IgD-negative memory B cell (primary cell): ENCODE measurements around the gene TMEM135. TPM values are rescaled to one million over a fixed set of nuclear protein-coding genes. Genes with fewer than 3 reads are reported as not detected.
A peak's percentile ranks its signal among the peaks of the same experiment; 100 is the strongest.

Experiments used
- H3K27ac Mint-ChIP-seq, 3 donors: one replicate each; pipeline ENCODE4 v1.8.0; 2020 to 2022; ENCODE audit warnings: mild to moderate bottlenecking in 3 of 3, mixed read lengths in 3 of 3, moderate library complexity in 1 of 3
- H3K27me3 Mint-ChIP-seq: one replicate; pipeline ENCODE4 v1.8.0; 2021; ENCODE audit warnings: mixed read lengths
- H3K36me3 Mint-ChIP-seq: one replicate; pipeline ENCODE4 v1.8.0; 2020; ENCODE audit warnings: mild to moderate bottlenecking, mixed read lengths
- H3K4me1 Mint-ChIP-seq, 3 donors: one replicate each; pipeline ENCODE4 v1.8.0; 2020 to 2022; ENCODE audit warnings: mixed read lengths in 3 of 3, mild to moderate bottlenecking in 1 of 3
- H3K4me3 Mint-ChIP-seq, 4 donors: one replicate each; pipeline ENCODE4 v1.8.0; 2020 to 2022; ENCODE audit warnings: mild to moderate bottlenecking in 4 of 4, mixed read lengths in 4 of 4, moderate library complexity in 3 of 4
- H3K9me3 Mint-ChIP-seq, 3 donors: one replicate each; pipeline ENCODE4 v1.8.0; 2020 to 2021; ENCODE audit warnings: mixed read lengths in 3 of 3, mild to moderate bottlenecking in 1 of 3
- polyA plus RNA-seq: library from polyadenylated mRNA; unstranded; fragments of 300-500 nt; fragmentation: Illumina TruSeq; gene quantifications from one replicate; pipeline ENCODE4 v1.2.3, GENCODE V29; 2021

TMEM135 gene
- polyA plus RNA-seq, 1 donor from 2014 or later, result 8.9 TPM

DNA sequence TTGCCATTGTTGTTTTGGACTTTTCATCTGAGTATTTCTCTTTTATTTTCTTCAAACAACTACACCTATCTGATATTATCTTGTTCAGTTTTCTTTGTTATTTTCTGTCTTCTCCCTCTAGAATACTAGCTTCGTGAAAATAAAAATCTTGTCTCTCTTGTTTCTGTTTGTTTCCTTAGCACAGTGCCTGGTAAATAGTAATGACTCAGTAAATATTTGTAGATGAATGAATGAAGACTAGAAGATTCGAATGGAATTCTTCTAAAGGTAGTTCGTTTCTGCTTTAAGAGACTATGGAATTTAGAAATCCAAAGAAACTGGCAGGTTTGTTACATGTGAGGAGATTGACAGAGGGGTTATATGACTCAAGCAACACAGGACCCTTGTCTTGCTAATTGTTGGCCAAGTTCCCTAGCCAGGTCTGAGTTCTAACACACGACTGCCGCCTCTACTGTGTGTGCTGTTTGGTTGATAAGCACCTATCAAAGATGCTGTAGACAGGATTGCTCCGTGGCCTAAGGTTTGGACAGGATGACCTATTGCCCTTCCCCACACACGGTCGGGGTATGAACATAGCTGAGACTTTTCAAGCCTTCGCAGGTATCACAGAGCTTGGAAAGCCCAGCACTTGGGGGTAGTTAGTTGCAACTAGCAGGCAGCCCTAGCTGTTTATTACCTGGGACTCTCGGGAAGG is 831 bp upstream of the TMEM135 start:
- Mint-ChIP-seq H3K4me1 (peaks cover 29 to 35% (median 31%) of the 10 kb centered on the region in 3 donors), H3K27ac (peak overlapping the region; percentile 80 to 88 (median 86)), H3K27me3 (peaks cover 1% of the 10 kb centered on the region), H3K4me3 (peak overlapping the region; percentile 93 to 98 (median 95)), H3K9me3 (no peaks in the 10 kb centered on the region), H3K36me3 (peaks cover 7% of the 10 kb centered on the region)

DNA sequence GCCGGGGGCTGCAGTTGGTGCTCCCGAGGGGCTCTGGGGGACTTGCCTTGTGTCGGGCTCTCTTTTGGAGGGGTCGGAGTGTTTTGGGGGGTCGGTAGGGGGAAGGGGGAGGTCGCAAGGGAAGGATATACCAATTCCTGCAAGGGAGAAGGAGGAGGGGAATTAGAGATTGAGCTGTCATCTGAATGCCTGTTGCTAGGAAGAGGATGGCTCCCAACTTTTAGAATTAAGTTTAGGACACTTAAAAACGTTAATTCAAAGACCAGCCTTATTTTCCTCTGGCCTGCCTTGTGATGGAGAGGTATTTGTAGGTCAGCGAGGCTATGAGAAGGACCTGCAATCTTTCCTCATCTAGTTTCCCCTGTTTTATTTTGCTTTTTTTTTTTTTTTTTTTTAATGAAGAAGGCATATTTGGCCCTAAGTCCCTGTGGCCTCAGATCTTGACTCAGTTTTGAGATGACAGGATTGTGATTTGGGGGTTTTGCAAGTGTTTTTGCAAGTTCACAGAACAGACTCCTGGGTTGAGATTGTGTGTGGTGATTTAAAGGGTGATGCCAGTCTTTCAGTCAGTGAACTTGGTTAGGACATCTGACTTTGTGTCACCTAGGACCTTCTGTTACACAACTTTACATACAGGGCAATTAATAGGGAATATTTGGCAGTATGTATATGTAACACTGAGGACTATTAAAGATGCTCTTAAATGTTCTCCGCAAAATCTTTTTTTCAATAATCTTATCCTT is 672 bp downstream of the TMEM135 start:
- Mint-ChIP-seq H3K27me3 (peaks cover 1% of the 10 kb centered on the region), H3K36me3 (peaks cover 7% of the 10 kb centered on the region), H3K9me3 (no peaks in the 10 kb centered on the region), H3K4me3 (peak overlapping the region; percentile 93 to 98 (median 95)), H3K4me1 (peaks cover 29 to 40% (median 31%) of the 10 kb centered on the region in 3 donors), H3K27ac (peak overlapping the region in 2 of 3 donors; percentile 86 to 96)

DNA sequence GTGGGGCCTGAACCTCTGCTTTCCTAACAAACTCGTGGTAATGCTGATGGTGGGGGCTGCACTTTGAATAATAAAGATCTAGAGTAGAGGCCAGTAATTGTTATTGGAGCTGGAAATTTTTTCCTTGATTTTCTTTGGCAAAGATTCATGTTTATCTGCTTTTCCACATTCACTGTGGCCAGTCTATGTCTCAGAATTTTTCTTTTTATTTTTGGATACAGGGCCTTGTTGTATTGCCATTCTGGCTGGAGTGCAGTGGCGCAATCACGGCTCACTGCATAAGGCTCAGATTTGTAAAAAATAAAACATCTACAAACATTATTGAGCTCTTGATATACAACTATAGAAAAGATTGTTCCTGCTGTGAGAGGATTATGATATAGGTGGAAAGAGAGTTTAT is 1.6 kb downstream of the TMEM135 start:
- Mint-ChIP-seq H3K36me3 (peaks cover 8% of the 10 kb centered on the region), H3K4me1 (peaks cover 29 to 40% (median 31%) of the 10 kb centered on the region in 3 donors), H3K27ac (no peak overlapping the region), H3K27me3 (peaks cover 1% of the 10 kb centered on the region), H3K4me3 (peak overlapping the region in 3 of 4 donors; percentile 15 to 95 (median 93)), H3K9me3 (no peaks in the 10 kb centered on the region)

DNA sequence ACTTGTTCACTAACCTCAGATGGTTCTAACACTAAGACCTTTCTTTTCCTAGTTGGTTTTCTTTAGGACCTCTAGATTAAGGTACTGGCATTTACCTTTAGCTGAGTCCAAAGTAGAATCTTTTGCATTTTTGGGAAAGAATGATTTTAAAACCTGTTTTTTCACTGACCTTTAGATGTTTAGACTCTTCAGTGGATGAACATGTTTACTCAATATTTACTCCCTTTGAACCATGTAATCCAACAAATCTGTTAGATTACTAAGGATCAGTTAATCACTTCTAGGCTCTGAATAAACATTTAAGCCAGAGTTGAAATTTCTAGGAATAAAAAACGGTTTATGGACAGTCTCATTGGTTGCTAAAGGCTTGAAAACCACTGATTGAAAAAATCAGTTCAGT is 6.2 kb downstream of the TMEM135 start:
- H3K4me3 Mint-ChIP-seq, result no peak overlapping the region
- peaks cover 12 to 22% (median 13%) of the 10 kb centered on the region in 3 donors for H3K4me1 Mint-ChIP-seq
- no peak overlapping the region for H3K27ac Mint-ChIP-seq

DNA sequence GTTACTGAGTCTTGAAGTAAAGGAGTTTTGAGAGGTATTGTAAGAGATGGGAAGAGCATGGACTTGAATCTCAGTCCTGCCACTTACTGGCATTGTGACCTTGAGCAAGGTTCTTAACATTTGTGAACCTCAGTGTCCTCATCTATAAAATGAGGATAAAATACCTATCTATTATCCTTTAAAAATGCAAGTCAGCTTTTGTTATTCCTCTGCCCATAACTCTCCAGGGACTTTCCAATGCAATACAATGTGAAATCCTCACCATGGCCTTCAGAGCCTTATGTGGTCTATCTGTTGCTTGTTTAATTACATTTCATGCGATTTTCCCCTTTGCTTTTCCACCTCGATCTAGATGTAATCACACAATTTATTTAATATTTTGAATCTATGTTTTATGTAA is 9.1 kb downstream of the TMEM135 start:
- peaks cover 7% of the 10 kb centered on the region for H3K36me3 Mint-ChIP-seq
- H3K9me3 Mint-ChIP-seq, result no peaks in the 10 kb centered on the region
- H3K27me3 Mint-ChIP-seq, result no peaks in the 10 kb centered on the region
- no peak overlapping the region for H3K4me3 Mint-ChIP-seq
- H3K4me1 Mint-ChIP-seq, result peaks cover 0 to 6% (median under 1%) of the 10 kb centered on the region in 3 donors
- peak overlapping the region in 1 of 3 donors; percentile 20 for H3K27ac Mint-ChIP-seq

More for the DNA sequence above, 6.2 kb downstream of the TMEM135 start:
- Mint-ChIP-seq H3K9me3 (no peaks in the 10 kb centered on the region), H3K27me3 (no peaks in the 10 kb centered on the region), H3K36me3 (peaks cover 13% of the 10 kb centered on the region)

DNA sequence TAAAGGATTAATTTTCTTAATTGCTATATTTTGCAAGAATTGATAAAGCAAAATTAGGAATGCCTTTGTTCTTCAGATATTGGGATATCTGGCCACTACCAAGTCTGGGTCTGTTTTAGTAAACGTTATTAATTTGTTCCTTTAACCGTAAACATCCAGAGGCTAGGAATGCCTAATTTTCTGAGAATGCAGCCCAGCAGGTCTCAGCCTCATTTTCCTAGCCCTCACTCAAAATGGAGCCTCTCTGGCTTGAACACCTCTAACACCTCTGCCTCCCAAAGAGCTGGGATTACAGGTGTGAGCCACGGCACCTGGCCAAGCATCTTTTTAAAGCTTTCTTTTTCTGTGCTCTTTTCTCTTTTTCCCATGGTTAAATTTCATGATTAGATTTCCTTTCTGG is 18.4 kb downstream of the TMEM135 start:
- Mint-ChIP-seq H3K9me3 (no peaks in the 10 kb centered on the region), H3K4me3 (no peak overlapping the region), H3K36me3 (no peaks in the 10 kb centered on the region), H3K27me3 (no peaks in the 10 kb centered on the region), H3K4me1 (peaks cover 0 to 9% (median 2%) of the 10 kb centered on the region in 3 donors), H3K27ac (no peak overlapping the region)

DNA sequence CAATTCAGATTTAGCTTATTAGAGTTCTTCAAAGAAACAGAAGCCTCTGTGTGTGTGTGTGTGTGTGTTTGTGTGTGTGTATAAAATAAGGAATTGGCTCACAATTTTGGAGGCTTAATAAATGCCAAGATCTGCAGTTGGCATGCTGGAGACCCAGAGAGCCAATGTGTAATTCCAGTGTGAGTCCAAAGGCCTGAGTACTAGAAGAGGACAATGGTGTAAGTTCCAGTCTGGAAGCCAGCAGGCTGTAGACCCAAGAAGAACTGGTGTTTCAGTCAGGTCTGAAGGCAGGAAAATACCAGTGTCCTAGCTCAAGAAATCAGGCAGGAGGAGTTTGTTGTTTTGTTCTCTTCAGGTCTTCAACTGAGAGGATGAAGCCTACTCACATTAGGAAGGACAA is 20.0 kb downstream of the TMEM135 start:
- no peaks in the 10 kb centered on the region for H3K27me3 Mint-ChIP-seq
- no peaks in the 10 kb centered on the region for H3K9me3 Mint-ChIP-seq
- no peak overlapping the region for H3K27ac Mint-ChIP-seq
- no peaks in the 10 kb centered on the region for H3K36me3 Mint-ChIP-seq
- peak overlapping the region in 1 of 4 donors; percentile 77 for H3K4me3 Mint-ChIP-seq
- peaks cover 3 to 14% (median 6%) of the 10 kb centered on the region in 3 donors for H3K4me1 Mint-ChIP-seq

DNA sequence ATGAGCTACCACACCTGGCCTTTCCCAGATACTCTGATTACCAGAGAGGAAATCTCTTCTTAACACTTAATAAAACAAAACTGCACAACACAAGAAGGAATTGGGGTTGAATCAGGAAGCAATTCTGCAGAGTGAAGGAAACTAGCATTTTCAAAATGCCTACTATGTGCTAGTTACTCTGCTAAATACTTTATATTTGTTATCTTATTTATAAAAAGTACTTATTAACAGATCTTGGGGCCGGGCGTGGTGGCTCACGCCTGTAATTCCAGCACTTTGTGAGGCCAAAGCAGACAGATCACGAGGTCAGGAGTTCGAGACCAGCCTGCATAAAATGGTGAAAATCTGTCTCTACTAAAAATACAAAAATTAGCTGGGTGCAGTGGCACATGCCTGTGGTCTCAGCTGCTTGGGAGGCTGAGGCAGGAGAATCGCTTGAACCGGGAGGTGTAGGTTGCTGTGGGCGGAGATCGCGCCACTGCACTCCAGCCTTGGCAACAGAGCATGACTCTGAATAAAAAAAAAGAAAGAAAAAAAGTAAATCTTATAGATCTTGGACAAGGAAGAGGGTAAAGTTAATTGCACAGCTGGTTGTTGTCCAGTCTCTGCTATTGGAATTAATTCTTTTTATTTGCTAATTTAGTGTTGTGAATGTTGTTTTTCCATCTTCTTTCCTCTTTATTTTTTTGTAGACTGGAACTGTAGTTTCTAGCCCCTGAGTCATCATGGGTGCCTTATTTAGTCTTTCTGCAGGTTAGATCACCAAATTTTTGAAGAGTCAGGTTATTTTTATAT is 22.1 kb downstream of the TMEM135 start:
- Mint-ChIP-seq H3K4me1 (peaks cover 5 to 10% (median 5%) of the 10 kb centered on the region in 3 donors), H3K36me3 (no peaks in the 10 kb centered on the region), H3K27ac (no peak overlapping the region), H3K9me3 (no peaks in the 10 kb centered on the region), H3K4me3 (no peak overlapping the region), H3K27me3 (no peaks in the 10 kb centered on the region)

DNA sequence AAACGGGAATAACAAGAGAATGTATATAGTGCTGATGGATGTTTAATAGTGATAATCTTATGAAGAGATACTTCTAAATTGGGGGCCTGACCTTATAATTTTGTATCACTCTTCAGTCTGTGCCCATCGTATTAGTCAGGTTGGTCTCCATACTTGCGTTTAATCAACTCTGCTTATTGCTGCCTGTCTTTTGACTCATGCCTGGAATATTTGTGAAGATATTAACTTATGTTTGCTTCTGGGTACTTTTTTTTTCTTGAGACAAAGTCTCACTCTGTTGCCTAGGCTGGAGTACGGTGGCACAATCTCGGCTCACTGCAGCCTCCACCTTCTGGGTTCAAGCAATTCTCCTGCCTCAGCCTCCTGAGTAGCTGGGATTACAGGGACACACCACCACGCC is 24.0 kb downstream of the TMEM135 start:
- H3K27ac Mint-ChIP-seq, result no peak overlapping the region
- no peaks in the 10 kb centered on the region for H3K9me3 Mint-ChIP-seq
- no peaks in the 10 kb centered on the region for H3K27me3 Mint-ChIP-seq
- H3K4me1 Mint-ChIP-seq, result peaks cover 5 to 9% (median 9%) of the 10 kb centered on the region in 3 donors
- no peak overlapping the region for H3K4me3 Mint-ChIP-seq
- no peaks in the 10 kb centered on the region for H3K36me3 Mint-ChIP-seq

DNA sequence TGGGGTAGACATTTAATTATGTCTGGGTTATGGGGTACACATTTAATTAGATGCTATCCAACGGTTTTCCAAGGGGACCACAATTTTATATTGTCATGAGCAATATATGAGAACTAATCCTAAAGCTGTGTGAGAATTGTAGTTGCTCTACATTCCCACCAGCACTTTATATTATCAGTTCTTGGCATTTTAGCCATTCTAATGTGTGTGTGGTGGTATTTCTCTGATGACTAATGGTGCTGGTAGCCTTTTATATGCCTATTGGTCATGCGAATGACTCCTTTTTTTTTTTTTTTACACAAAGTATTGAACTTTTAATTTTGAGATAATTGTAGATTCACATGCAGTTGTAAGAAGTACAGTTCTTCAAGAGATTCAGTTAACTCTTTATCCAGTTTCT is 26.2 kb downstream of the TMEM135 start:
- Mint-ChIP-seq H3K36me3 (no peaks in the 10 kb centered on the region), H3K27ac (no peak overlapping the region), H3K4me3 (no peak overlapping the region), H3K4me1 (peaks cover 5 to 9% (median 9%) of the 10 kb centered on the region in 3 donors), H3K27me3 (no peaks in the 10 kb centered on the region), H3K9me3 (no peaks in the 10 kb centered on the region)

DNA sequence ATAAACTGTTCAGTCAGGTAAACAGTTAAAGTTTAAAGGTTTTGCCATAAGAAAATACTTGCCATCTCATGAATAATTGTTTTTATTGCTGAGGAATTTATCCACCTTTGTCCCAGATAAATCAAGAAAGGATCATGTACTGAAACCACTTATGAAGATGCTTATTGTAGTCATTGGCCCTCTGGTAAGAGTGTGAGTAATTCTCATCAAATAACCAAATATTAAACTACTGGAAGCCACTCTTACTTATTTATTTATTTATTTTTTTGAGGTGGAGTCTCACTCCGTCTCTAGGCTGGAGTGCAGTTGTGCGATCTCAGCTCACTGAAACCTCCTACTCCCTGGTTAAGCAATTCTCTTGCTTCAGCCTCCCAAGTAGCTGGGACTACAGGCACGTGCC is 35.1 kb downstream of the TMEM135 start:
- Mint-ChIP-seq H3K4me1 (peaks cover 10 to 11% (median 11%) of the 10 kb centered on the region in 3 donors), H3K4me3 (no peak overlapping the region), H3K9me3 (peaks cover 0 to 6% (median 3%) of the 10 kb centered on the region in 3 donors), H3K36me3 (peaks cover 8% of the 10 kb centered on the region), H3K27me3 (no peaks in the 10 kb centered on the region), H3K27ac (no peak overlapping the region)

DNA sequence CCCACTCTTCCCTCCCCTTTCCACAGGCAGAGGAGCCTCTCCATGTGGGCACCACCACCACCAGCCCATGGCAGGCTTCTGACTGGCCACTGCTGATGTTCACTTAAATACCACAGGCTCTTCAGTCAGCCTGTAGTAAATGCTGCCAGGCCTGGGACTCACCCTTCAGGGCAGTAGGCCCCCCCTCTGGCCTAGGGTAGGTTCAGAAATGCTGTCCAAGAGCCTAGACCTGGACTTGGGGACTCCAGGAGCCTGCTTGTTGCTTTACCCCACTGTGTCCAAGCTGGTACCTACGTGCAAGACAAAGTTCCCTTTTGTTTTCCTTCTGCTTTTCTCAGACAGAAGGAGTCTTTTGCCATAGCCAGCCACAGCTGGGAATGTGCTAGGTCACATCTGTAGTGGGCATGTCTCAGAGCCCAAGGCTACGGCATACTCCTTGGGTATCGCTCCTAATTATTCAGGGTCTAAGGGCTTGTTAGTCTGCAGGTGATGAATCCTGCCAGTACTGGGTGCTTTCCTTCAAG is 38.6 kb downstream of the TMEM135 start:
- peaks cover 0 to 7% (median 3%) of the 10 kb centered on the region in 3 donors for H3K9me3 Mint-ChIP-seq
- no peaks in the 10 kb centered on the region for H3K27me3 Mint-ChIP-seq
- peaks cover 8 to 10% (median 8%) of the 10 kb centered on the region in 3 donors for H3K4me1 Mint-ChIP-seq
- no peak overlapping the region for H3K27ac Mint-ChIP-seq
- H3K36me3 Mint-ChIP-seq, result peaks cover 8% of the 10 kb centered on the region
- H3K4me3 Mint-ChIP-seq, result no peak overlapping the region

DNA sequence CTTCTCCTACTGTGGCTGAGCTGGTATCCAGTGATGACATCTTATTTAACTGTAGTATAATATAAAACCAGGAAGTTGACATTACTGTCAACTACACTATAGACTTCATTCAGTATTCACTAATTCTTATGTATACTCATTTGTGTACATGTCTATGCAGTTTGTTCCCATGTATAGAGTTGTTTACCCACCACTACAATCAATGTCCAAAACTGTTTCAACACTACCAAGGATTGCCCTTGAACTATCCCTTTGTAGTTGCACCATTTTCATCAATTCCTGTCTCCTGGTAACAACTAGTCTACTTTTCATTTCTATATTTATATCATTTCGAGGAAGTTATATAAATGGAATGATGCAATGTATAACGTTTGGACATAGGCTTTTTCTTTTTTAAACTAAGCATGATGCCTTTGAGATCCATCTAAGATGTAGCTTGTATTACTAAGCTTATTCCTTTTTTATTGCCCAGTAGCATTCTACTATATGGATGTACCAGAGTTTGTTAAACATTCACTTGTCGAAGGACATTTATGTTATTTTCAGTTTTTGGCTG is 39.2 kb downstream of the TMEM135 start:
- H3K4me3 Mint-ChIP-seq, result no peak overlapping the region
- H3K4me1 Mint-ChIP-seq, result peaks cover 11 to 13% (median 13%) of the 10 kb centered on the region in 3 donors
- H3K27ac Mint-ChIP-seq, result peak overlapping the region in 1 of 3 donors; percentile 31
- H3K36me3 Mint-ChIP-seq, result peaks cover 10% of the 10 kb centered on the region
- H3K9me3 Mint-ChIP-seq, result peaks cover 0 to 7% (median 3%) of the 10 kb centered on the region in 3 donors
- no peaks in the 10 kb centered on the region for H3K27me3 Mint-ChIP-seq

DNA sequence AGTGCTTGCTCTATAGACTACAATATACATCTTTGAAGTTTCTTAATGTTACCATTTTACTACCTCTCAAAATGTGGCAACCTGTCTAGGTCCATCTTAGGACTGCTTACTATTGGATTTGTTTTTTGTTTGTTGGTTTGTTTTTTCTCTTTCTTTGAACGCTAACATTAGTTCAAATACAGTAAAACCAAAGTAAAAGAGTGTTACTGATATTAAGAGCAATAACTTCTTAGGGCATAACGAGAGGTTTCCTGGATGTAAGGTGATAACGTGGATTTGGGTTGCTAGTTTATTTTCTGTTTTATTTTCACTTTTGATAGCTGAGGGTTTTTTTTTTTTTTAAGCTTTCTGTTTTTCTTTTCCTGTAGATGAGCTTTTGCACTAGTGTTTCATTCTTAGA is 43.6 kb downstream of the TMEM135 start:
- Mint-ChIP-seq H3K4me1 (peaks cover 10 to 17% (median 13%) of the 10 kb centered on the region in 3 donors), H3K36me3 (peaks cover 9% of the 10 kb centered on the region), H3K27me3 (no peaks in the 10 kb centered on the region), H3K9me3 (peaks cover 0 to 7% (median 3%) of the 10 kb centered on the region in 3 donors), H3K27ac (peak overlapping the region in 2 of 3 donors; percentile 60 to 68), H3K4me3 (peak overlapping the region; percentile 73 to 94 (median 85))
